ENCODE data around the gene USP21.
A peak's percentile ranks its signal among the peaks of the same experiment; 100 is the strongest.
"Not testable (repeated sequence)": the region's sequence is repeated elsewhere in the genome, so short reads cannot be mapped to it uniquely, and the experiment has no call there.

The USP21 gene

GRCh38 chr1:161159087-161159912 lies at the start of gene USP21:
Gene USP21, plus strand, starts transcription at chr1:161159500. Its CDS starts 1,141 bp downstream, at chr1:161160641.
- DNase-seq, result peak; percentile 91 to 94

DNA sequence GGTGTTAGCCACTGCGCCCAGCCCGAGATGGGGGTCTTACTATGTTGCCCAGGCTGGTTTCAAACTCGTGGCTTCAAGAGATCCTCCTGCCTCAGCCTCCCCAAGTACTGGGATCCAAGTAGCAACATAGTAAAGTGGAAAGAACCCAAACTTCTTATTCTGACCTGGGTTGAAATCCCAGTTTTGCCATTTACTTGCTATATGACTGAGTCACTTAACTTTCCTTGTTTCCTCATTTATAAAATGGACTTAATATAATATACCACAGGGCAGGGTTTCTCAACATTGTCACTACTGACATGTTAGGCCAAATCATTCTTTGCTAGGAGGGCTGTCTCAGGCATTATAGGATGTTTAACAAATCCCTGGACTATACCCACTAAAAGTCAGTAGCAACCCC lies 48.2 kb upstream of the USP21 start:
- DNase-seq, result no peak

GRCh38 chr1:161111527-161111926 lies 47.8 kb upstream of the USP21 start:
- DNase-seq, result no peak

DNA sequence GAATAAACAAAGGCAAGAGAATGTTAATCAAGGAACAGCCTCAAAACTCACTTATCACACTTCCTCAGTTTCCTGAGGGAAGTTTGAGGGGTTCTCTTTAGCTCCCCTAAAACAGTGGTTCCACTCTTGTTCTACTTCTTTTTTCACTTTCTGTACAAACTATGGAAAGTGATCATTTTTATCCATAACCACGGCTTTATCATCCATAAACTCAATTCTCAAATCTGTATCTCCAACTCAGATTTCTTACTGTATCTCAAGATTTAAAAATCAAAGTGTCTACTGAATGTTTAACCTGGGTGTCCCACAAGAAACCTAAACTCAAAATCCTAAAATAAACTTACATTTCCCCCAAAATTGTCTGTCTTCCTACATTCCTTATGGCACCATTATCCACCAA lies 45.4 kb upstream of the USP21 start:
- no peak for DNase-seq

DNA sequence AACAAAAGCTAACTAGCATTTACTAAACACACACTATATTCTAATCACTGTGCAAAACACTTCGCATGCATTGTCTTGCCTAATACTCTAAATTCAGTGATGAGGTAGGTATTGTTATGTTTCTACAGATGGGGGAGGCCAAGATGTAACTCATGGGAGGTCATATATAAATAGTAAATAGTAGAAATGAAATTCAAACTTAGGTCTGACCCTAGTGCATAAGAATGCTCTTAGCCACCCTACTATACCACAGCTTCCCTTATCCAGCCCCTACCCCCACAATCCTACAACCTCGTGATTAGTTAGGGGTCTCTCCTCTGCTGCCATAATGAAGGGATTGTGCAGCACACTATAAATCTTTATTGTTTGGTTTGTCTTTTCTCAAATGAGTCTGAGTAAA lies 44.7 kb upstream of the USP21 start:
- no peak for DNase-seq

- no peak for DNase-seq
Observed at GRCh38 chr1:161115132-161115711, 44.1 kb upstream of the USP21 start.

DNA sequence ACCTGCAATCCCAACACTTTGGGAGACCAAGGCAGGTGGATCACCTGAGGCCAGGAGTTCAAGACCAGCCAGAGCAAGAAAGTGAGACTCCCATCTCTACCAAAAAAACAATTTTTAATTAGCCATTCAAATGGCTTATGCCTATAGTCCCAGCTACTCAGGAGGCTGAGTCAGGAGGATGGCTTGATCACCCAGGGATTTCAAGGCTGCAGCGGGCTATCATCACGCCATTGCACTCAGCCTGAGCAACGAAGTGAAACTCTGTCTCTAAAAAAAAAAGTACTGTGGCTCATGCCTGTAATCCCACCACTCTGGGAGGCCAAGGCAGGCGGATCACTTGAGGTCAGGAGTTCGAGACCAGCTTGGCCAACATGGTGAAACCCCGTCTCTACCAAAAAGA lies 43.3 kb upstream of the USP21 start:
- not testable (repeated sequence) for DNase-seq

DNA sequence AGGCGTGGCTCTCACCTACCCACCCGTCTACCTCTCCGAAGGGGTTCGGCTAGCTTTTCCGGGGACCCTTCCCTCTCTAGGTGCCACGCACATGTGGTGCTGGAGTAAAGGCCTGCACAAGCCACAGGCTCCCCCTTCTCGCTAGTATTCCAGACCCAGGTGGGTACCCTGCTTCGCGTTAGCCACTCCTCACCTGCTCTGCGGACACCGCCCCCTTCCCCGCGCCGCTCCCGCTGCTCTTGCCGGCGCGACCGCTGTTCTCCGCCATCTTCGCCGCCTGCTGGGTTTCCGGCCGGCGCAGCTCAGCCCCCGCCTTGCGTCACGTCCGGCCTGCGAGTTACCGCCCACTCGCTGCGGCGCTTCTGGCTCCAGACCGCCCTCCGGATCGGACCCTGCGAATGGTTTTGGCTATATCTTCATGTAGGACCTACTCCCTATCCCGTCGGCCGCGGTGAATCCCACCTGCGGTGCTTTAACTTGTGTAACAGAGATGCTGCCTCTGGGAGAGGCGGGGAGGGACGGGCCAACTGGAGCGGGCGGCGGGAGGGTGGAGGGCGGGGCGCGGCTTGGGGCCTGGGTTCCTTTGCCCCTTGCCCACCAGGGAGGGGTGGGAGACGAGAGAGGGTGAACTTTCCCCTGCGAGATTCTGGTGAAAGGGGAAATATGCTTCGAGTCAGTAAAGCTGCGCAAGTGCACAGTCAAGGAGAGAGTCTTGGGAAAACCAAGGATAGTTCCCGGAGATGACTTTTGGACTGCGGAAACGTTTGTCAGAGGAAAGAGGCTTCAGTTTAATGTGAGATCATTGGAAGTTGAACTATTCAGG lies 41.3 kb upstream of the USP21 start, which contains the start of the genes NIT1 and PFDN2:
NIT1 (plus strand) TSS at position 347 of the 823 bp plus-strand sequence; CDS start at position 419, 72 bp downstream.
PFDN2 (minus strand) TSS at position 279 of the 823 bp plus-strand sequence; CDS start at position 268, 11 bp downstream.
- DNase-seq, result peak; percentile 84

GRCh38 chr1:161119092-161119903 lies 40.0 kb upstream of the USP21 start:
- DNase-seq, result peak; percentile 73 to 77

DNA sequence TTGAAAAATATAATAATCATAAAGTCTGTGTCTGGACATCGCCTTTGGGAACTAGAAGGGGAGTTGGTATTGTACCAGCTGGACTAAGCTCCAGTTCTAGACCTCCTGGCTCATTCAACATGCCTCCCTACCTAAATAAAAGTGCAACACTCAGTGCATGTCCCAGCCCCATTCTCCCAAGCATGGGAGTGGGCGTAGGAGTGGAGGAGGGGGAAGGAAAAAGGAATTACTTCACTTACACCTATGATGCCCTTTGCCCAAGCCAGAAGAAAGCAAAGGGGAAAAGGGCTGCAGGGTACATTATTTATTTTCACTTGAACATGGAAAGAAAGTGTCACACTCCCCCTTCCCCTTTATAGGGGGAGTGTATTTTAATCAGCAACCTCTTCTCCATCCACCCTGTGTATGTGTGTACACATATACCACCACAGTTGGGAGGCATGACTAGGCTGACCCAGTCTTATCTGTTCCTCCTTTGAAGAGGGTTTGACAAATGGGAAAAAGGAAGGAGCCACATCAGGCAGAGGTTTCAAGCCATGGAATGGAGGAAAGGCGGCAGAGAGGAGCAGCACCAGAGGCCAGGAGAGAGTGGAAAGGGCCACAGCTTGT lies 38.2 kb upstream of the USP21 start:
- no peak for DNase-seq

GRCh38 chr1:161121834-161122233 lies 37.5 kb upstream of the USP21 start:
- DNase-seq, result no peak

GRCh38 chr1:161122967-161123366 lies 36.3 kb upstream of the USP21 start:
- DNase-seq, result no peak

DNA sequence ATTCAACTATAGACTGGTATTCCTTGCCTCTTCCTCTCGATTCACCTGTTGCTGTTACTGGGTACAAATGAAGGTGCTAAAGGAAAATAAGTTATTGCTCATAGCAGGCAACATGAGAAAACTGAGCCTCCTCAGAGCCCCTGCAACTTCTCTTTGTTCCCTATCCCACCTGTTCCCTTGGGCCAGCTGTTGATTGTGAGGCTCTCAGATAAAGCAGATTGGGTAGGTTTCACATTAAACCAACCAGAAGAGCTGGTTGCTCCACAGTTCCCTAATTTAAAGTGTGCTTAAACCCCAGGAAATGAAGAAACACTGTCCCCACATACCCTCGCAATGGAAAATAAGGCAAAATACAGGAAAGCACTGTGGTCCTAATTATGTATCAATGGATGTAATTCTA lies 31.7 kb upstream of the USP21 start:
- no peak for DNase-seq

DNA sequence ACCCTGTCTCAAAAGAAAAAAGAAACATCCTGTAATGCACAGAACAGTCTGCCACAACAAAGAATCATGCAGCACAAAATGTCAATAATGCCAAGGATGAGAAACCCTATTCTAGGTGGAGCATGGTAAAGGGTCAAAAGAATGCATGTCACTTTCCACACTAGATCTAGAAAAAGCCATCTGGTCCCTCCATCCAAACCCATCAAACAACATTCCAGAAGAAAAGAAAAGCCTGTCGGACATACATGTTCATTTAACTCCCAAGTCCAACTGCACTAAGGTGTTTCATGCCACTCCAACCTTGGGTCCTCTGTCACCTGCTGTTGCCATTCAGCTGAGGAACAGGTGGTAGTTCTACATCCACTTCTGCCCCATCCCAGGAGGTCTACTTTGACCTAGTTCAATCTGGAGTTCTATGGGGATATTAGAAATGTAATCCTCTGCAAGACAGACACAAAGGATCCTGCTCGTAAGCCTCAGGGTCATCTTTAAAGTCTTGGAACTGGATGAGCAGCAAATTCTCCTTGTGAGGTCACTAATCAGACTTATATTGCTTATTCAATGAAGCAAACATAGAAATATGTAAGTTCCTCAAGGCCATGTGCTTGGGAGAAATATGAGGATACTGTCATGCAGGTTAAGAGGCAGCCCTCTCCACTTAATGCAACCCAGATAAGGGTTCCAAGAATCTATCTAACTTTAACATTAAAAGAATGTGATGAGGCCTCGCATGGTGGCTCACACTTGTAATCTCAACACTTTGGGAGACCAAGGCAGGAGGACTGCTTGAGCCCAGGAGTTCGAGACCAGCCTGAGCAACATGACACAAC lies 30.5 kb upstream of the USP21 start:
- DNase-seq, result no peak

GRCh38 chr1:161130266-161130665 lies 29.0 kb upstream of the USP21 start:
- no peak for DNase-seq

GRCh38 chr1:161131523-161132409 lies 27.5 kb upstream of the USP21 start:
- DNase-seq, result no peak

GRCh38 chr1:161132410-161133219 lies 26.7 kb upstream of the USP21 start, which contains the start of gene DEDD:
Gene DEDD, minus strand, starts transcription at chr1:161132667. Its CDS starts 8,205 bp downstream, at chr1:161124462.
- peak; percentile 96 for DNase-seq

DNA sequence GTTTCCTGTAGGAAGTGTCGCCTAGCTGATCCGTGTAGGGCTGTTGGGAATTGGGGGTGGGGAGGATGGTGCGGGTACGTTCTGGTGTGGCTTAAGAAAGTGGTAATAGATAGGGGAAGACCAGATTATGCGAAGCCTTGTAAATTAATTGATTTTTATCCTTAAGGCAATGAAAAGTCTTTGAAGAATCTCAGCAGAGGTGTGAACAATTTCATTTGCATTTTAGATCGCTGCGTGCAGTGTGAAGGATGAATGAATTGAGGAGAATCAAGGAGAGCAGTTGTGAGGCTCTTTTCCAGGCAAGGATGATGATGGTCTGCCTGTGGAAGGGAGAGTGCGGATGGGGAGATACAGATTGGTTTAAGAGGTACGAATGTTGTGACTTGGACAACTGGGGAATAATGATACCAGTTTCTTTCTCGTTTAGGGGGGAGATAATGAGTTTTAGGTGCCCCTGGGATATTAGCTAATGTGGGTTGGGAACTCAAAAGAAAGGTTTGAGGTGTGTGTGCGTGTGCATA lies 26.0 kb upstream of the USP21 start:
- DNase-seq, result no peak

- no peak for DNase-seq
Observed at GRCh38 chr1:161137881-161138280, 21.4 kb upstream of the USP21 start.

All from CD4-positive, alpha-beta T cell treated with Interleukin-1 beta for 1 hour (primary cell).